ENCODE measurements around the gene MED16. TPM values are rescaled to one million over a fixed set of nuclear protein-coding genes. Genes with fewer than 3 reads are reported as not detected.

Gene MED16
- total RNA-seq, 1 donor from 2014 or later: 12.1 TPM

- no peak for TF ChIP-seq CTCF (IDR thresholded peaks at IDR 0.05; ENCODE audit: insufficient read depth, low read length, severe bottlenecking)
- DNase-seq (ENCODE audit: low read depth) (no peak), FAIRE-seq (no peak)
- no peak overlapping the region for H3K4me3 ChIP-seq (ENCODE audit: low read depth, low read length)
- no peaks in the 10 kb centered on the region for H3K36me3 ChIP-seq (ENCODE audit: control insufficient read depth, insufficient read depth, low read length)
- peaks cover 15% of the 10 kb centered on the region for H3K27me3 ChIP-seq (ENCODE audit: control insufficient read depth, insufficient read depth, low read length)
Observed at GRCh38 chr19:916645-917322, 23.8 kb upstream of the MED16 start.

GRCh38 chr19:913080-913748 is 20.2 kb upstream of the MED16 start, which contains the start of gene R3HDM4:
Gene R3HDM4 (minus strand): TSS chr19:913219. CDS start chr19:913157, 62 bp downstream.
- DNase-seq (ENCODE audit: low read depth) (no peak), FAIRE-seq (no peak)
- no peaks in the 10 kb centered on the region for H3K36me3 ChIP-seq (ENCODE audit: control insufficient read depth, insufficient read depth, low read length)
- peak within 1 kb of the TSS; percentile 88 for H3K4me3 ChIP-seq (ENCODE audit: low read depth, low read length)
- peaks cover 7% of the 10 kb centered on the region for H3K27me3 ChIP-seq (ENCODE audit: control insufficient read depth, insufficient read depth, low read length)
- TF ChIP-seq CTCF (IDR thresholded peaks at IDR 0.05; ENCODE audit: insufficient read depth, low read length, severe bottlenecking): no peak

GRCh38 chr19:912181-913079 is 19.4 kb upstream of the MED16 start:
- Histone ChIP-seq H3K36me3 (ENCODE audit: control insufficient read depth, insufficient read depth, low read length) (no peaks in the 10 kb centered on the region), H3K4me3 (ENCODE audit: low read depth, low read length) (peak overlapping the region; percentile 88), H3K27me3 (ENCODE audit: control insufficient read depth, insufficient read depth, low read length) (peaks cover 1% of the 10 kb centered on the region)
- no peak for TF ChIP-seq CTCF (IDR thresholded peaks at IDR 0.05; ENCODE audit: insufficient read depth, low read length, severe bottlenecking)
- FAIRE-seq (no peak), DNase-seq (ENCODE audit: low read depth) (no peak)

GRCh38 chr19:911197-912033 is 18.4 kb upstream of the MED16 start:
- DNase-seq (ENCODE audit: low read depth) (no peak), FAIRE-seq (no peak)
- TF ChIP-seq CTCF (IDR thresholded peaks at IDR 0.05; ENCODE audit: insufficient read depth, low read length, severe bottlenecking): no peak
- H3K4me3 ChIP-seq (ENCODE audit: low read depth, low read length): peak overlapping the region; percentile 88
- no peaks in the 10 kb centered on the region for H3K27me3 ChIP-seq (ENCODE audit: control insufficient read depth, insufficient read depth, low read length)
- peaks cover 2% of the 10 kb centered on the region for H3K36me3 ChIP-seq (ENCODE audit: control insufficient read depth, insufficient read depth, low read length)

GRCh38 chr19:907183-907853 is 14.3 kb upstream of the MED16 start:
- DNase-seq (ENCODE audit: low read depth) (no peak), FAIRE-seq (no peak)
- TF ChIP-seq CTCF (IDR thresholded peaks at IDR 0.05; ENCODE audit: insufficient read depth, low read length, severe bottlenecking): no peak
- H3K27me3 ChIP-seq (ENCODE audit: control insufficient read depth, insufficient read depth, low read length): no peaks in the 10 kb centered on the region
- peaks cover 6% of the 10 kb centered on the region for H3K36me3 ChIP-seq (ENCODE audit: control insufficient read depth, insufficient read depth, low read length)
- H3K4me3 ChIP-seq (ENCODE audit: low read depth, low read length): no peak overlapping the region

Measured in bronchial epithelial cell (primary cell).